HL-60 (cell line): Measurements from ENCODE around the gene GOLT1B.

Experiments
- DNase-seq, 2 experiments: peaks; one replicate each; pipeline ENCODE4 v3.0.0-alpha.2; 2010 to 2020; ENCODE audit warnings: low read depth in 1 of 2, low spot score in 1 of 2
- H3K27ac ChIP-seq: fragments of 250-450 bp; sonication (Bioruptor Pico); replicated peaks from 2 replicates; pipeline ENCODE4 v1.5.1; 2020; ENCODE audit warnings: mild to moderate bottlenecking, moderate library complexity
- H3K27me3 ChIP-seq: fragments of 250-450 bp; sonication (Bioruptor Pico); 2 replicates; pipeline ENCODE4 v1.5.1; 2021; ENCODE audit warnings: mild to moderate bottlenecking, moderate library complexity; ENCODE audit not compliant: insufficient read depth, poor library complexity, severe bottlenecking
- H3K4me3 ChIP-seq: replicated peaks from 2 replicates; pipeline ENCODE4 v1.5.1; 2011; ENCODE audit warnings: mild to moderate bottlenecking, control low read depth, low read length; ENCODE audit not compliant: insufficient read depth
- GABPA ChIP-seq: IDR thresholded peaks from 2 replicates; pipeline ENCODE4 v1.6.1; 2012; ENCODE audit warnings: low read depth
- POLR2AphosphoS5 ChIP-seq: IDR thresholded peaks from 2 replicates; pipeline ENCODE4 v1.6.1; 2012; ENCODE audit warnings: low read depth
- SPI1 ChIP-seq: IDR thresholded peaks from 2 replicates; pipeline ENCODE4 v1.6.1; 2012; ENCODE audit warnings: low read depth, mild to moderate bottlenecking, borderline replicate concordance
- TF ChIP-seq, protein P1 (sequence below): IDR thresholded peaks from 2 replicates; pipeline ENCODE4 v1.6.1; 2012; ENCODE audit warnings: low read depth; ENCODE audit not compliant: insufficient replicate concordance
- TF ChIP-seq, protein P2 (sequence below): IDR thresholded peaks from one replicate; pipeline ENCODE4 v1.5.1; 2011; ENCODE audit warnings: low read length, control low read depth, inconsistent platforms; ENCODE audit not compliant: insufficient read depth

Gene GOLT1B

DNA sequence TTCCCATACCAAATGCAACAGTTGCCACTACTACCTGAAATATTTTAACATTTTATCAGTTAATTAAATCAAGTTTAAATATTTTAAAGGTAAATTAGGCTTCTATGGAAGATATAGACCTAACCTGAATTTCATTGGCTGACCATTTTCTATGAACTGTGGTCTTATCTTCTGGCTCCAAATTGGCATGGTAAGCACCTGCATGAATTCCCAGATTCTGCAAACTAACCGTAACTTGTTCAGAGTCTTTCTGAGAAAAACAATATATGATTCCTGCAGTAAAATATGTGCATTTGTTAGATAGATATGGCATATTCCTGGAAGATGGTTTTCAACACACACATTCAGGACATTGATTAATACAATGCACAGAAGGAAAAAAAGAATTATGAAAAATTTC, 26.0 kb upstream of the GOLT1B start:
- no peak for TF ChIP-seq GABPA
- TF ChIP-seq POLR2AphosphoS5 = no peak
- TF ChIP-seq, protein P1, sequence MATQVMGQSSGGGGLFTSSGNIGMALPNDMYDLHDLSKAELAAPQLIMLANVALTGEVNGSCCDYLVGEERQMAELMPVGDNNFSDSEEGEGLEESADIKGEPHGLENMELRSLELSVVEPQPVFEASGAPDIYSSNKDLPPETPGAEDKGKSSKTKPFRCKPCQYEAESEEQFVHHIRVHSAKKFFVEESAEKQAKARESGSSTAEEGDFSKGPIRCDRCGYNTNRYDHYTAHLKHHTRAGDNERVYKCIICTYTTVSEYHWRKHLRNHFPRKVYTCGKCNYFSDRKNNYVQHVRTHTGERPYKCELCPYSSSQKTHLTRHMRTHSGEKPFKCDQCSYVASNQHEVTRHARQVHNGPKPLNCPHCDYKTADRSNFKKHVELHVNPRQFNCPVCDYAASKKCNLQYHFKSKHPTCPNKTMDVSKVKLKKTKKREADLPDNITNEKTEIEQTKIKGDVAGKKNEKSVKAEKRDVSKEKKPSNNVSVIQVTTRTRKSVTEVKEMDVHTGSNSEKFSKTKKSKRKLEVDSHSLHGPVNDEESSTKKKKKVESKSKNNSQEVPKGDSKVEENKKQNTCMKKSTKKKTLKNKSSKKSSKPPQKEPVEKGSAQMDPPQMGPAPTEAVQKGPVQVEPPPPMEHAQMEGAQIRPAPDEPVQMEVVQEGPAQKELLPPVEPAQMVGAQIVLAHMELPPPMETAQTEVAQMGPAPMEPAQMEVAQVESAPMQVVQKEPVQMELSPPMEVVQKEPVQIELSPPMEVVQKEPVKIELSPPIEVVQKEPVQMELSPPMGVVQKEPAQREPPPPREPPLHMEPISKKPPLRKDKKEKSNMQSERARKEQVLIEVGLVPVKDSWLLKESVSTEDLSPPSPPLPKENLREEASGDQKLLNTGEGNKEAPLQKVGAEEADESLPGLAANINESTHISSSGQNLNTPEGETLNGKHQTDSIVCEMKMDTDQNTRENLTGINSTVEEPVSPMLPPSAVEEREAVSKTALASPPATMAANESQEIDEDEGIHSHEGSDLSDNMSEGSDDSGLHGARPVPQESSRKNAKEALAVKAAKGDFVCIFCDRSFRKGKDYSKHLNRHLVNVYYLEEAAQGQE = no peak
- TF ChIP-seq, protein P2, sequence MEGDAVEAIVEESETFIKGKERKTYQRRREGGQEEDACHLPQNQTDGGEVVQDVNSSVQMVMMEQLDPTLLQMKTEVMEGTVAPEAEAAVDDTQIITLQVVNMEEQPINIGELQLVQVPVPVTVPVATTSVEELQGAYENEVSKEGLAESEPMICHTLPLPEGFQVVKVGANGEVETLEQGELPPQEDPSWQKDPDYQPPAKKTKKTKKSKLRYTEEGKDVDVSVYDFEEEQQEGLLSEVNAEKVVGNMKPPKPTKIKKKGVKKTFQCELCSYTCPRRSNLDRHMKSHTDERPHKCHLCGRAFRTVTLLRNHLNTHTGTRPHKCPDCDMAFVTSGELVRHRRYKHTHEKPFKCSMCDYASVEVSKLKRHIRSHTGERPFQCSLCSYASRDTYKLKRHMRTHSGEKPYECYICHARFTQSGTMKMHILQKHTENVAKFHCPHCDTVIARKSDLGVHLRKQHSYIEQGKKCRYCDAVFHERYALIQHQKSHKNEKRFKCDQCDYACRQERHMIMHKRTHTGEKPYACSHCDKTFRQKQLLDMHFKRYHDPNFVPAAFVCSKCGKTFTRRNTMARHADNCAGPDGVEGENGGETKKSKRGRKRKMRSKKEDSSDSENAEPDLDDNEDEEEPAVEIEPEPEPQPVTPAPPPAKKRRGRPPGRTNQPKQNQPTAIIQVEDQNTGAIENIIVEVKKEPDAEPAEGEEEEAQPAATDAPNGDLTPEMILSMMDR = no peak
- no peak for TF ChIP-seq SPI1
- DNase-seq = no peak
- no peaks in the 10 kb centered on the region for H3K27me3 ChIP-seq
- no peak overlapping the region for H3K4me3 ChIP-seq
- no peak overlapping the region for H3K27ac ChIP-seq

DNA sequence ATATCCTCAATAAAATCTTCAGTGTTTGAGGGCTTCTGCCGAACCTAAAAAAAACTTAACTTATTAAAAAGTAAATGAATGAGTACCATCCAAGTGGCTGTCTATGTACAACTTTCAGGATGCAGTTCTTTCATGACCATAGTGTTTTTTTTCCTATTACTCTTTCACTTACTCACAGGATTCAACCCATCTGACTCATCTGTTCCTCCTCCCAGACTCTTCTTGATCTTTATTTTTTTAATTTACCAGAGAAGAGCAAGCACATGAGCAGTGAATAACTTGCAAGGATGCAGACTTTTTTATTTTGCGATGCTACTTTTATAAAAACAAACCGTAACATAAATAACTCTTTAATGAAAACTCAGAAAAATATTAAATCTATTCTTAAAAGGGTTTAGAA, 24.6 kb upstream of the GOLT1B start:
- no peaks in the 10 kb centered on the region for H3K27me3 ChIP-seq
- no peak for DNase-seq
- TF ChIP-seq SPI1 (no peak), GABPA (no peak), POLR2AphosphoS5 (no peak)
- TF ChIP-seq, protein P1 = no peak
- TF ChIP-seq, protein P2 = no peak
- no peak overlapping the region for H3K27ac ChIP-seq
- no peak overlapping the region for H3K4me3 ChIP-seq

DNA sequence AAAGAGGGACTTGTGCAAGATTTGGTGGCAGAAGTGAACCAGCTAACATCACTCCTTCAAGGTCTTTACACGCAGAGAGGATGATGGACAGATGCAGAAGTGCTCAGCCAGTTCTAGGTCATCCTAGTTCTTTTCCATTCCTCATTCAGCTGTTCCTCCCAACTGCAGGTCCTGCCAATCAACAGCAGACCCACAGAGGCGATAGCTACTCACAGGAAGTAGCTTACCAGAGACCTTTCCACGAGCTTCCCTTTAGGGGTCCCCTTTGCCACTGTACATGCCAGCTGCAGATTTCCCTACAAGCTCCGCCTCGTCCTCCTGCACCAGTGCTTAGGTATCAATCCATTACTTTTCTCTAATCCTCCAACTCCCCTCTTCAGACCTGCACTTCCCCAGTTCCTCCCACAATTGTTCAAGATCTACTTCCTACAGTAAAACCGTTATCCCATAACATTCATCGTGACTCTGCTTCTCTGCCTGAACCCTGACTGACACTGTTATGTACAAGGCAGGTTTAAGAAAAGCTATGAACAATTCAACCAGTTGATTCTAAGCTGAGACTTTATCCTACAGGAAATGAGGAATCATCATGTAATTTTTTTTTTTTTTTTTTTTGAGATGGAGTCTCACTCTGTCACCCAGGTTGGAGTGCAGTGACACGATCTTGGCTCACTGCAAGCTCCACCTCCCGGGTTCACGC, 22.7 kb upstream of the GOLT1B start:
- DNase-seq = peak; percentile 18 to 24
- no peaks in the 10 kb centered on the region for H3K27me3 ChIP-seq
- no peak overlapping the region for H3K27ac ChIP-seq
- no peak overlapping the region for H3K4me3 ChIP-seq
- TF ChIP-seq GABPA (no peak), SPI1 (no peak), POLR2AphosphoS5 (no peak)
- TF ChIP-seq, protein P1 = no peak
- TF ChIP-seq, protein P2 = no peak
